ENCODE results near the gene OPN1SW.

The OPN1SW gene

GRCh38 chr7:128739048-128739962 is 36.3 kb downstream of the OPN1SW start, which contains the start of gene CALU:
CALU (plus strand) TSS chr7:128739359; CDS start chr7:128748584, 9,225 bp downstream.
- peak; percentile 97 for DNase-seq (ENCODE audit: low spot score)
- Histone ChIP-seq H3K36me3 (ENCODE audit: low read depth) (peaks cover 44% of the 10 kb centered on the region), H3K4me1 (ENCODE audit: insufficient read depth, poor library complexity, severe bottlenecking) (peaks cover 41% of the 10 kb centered on the region), H3K9me3 (ENCODE audit: severe bottlenecking) (no peaks in the 10 kb centered on the region), H3K27me3 (ENCODE audit: insufficient read depth, poor library complexity, severe bottlenecking) (no peaks in the 10 kb centered on the region), H3K27ac (ENCODE audit: poor library complexity, severe bottlenecking) (peak within 1 kb of the TSS; percentile 83), H3K4me3 (ENCODE audit: severe bottlenecking) (peak within 1 kb of the TSS; percentile 76)
- peak; percentile 94 for ATAC-seq (ENCODE audit: low read depth)
- no peak for TF ChIP-seq CTCF (IDR thresholded peaks at IDR 0.05; ENCODE audit: poor library complexity, severe bottlenecking)

- Histone ChIP-seq H3K27me3 (ENCODE audit: insufficient read depth, poor library complexity, severe bottlenecking) (no peaks in the 10 kb centered on the region), H3K9me3 (ENCODE audit: severe bottlenecking) (no peaks in the 10 kb centered on the region), H3K27ac (ENCODE audit: poor library complexity, severe bottlenecking) (peak overlapping the region; percentile 83), H3K4me1 (ENCODE audit: insufficient read depth, poor library complexity, severe bottlenecking) (peaks cover 41% of the 10 kb centered on the region), H3K36me3 (ENCODE audit: low read depth) (peaks cover 37% of the 10 kb centered on the region), H3K4me3 (ENCODE audit: severe bottlenecking) (peak overlapping the region; percentile 76)
- DNase-seq (ENCODE audit: low spot score) (no peak), ATAC-seq (ENCODE audit: low read depth) (peak; percentile 15)
- TF ChIP-seq CTCF (IDR thresholded peaks at IDR 0.05; ENCODE audit: poor library complexity, severe bottlenecking) = no peak
These were observed 37.0 kb downstream of the OPN1SW start for GRCh38 chr7:128738570-128739047.

- H3K9me3 ChIP-seq (ENCODE audit: severe bottlenecking) = no peaks in the 10 kb centered on the region
- no peak for TF ChIP-seq CTCF (IDR thresholded peaks at IDR 0.05; ENCODE audit: poor library complexity, severe bottlenecking)
- H3K27ac ChIP-seq (ENCODE audit: poor library complexity, severe bottlenecking) = peak overlapping the region; percentile 83
- H3K4me1 ChIP-seq (ENCODE audit: insufficient read depth, poor library complexity, severe bottlenecking) = peaks cover 37% of the 10 kb centered on the region
- H3K4me3 ChIP-seq (ENCODE audit: severe bottlenecking) = no peak overlapping the region
- H3K36me3 ChIP-seq (ENCODE audit: low read depth) = peaks cover 30% of the 10 kb centered on the region
- no peaks in the 10 kb centered on the region for H3K27me3 ChIP-seq (ENCODE audit: insufficient read depth, poor library complexity, severe bottlenecking)
- no peak for DNase-seq (ENCODE audit: low spot score)
- peak; percentile 37; the same call in 2 of the 3 replicates for ATAC-seq (ENCODE audit: low read depth)
These were observed 37.7 kb downstream of the OPN1SW start for GRCh38 chr7:128737867-128738385.

GRCh38 chr7:128737441-128737840 is 38.2 kb downstream of the OPN1SW start:
- no peak for ATAC-seq (ENCODE audit: low read depth)
- no peak overlapping the region for H3K4me3 ChIP-seq (ENCODE audit: severe bottlenecking)
- peaks cover 25% of the 10 kb centered on the region for H3K36me3 ChIP-seq (ENCODE audit: low read depth)
- no peak for TF ChIP-seq CTCF (IDR thresholded peaks at IDR 0.05; ENCODE audit: poor library complexity, severe bottlenecking)
- peaks cover 32% of the 10 kb centered on the region for H3K4me1 ChIP-seq (ENCODE audit: insufficient read depth, poor library complexity, severe bottlenecking)
- DNase-seq (ENCODE audit: low spot score) = no peak
- H3K27me3 ChIP-seq (ENCODE audit: insufficient read depth, poor library complexity, severe bottlenecking) = no peaks in the 10 kb centered on the region
- H3K27ac ChIP-seq (ENCODE audit: poor library complexity, severe bottlenecking) = peak overlapping the region; percentile 83
- no peaks in the 10 kb centered on the region for H3K9me3 ChIP-seq (ENCODE audit: severe bottlenecking)
